HG03378 (cell line): ENCODE results near the gene INAFM1.
A peak's percentile ranks its signal among the peaks of the same experiment; 100 is the strongest.

Experiments
- ATAC-seq: cut with Tn5 transposase; IDR thresholded peaks from one replicate; pipeline ENCODE4 v1.9.1; 2021; ENCODE audit warnings: mild to moderate bottlenecking, moderate library complexity; ENCODE audit not compliant: unreplicated experiment

Gene INAFM1

GRCh38 chr19:47274071-47274890 is at the start of gene INAFM1:
Gene INAFM1, plus strand, starts transcription at chr19:47274885. Its CDS starts 35 bp downstream, at chr19:47274920.
- ATAC-seq = peak; percentile 40

GRCh38 chr19:47225746-47226425 is 48.8 kb upstream of the INAFM1 start:
- no peak for ATAC-seq

- ATAC-seq = peak; percentile 27
Observed at GRCh38 chr19:47226426-47227351, 48.0 kb upstream of the INAFM1 start.

- ATAC-seq = no peak
Observed at GRCh38 chr19:47227352-47228167, 47.1 kb upstream of the INAFM1 start.

GRCh38 chr19:47228168-47228936 is 46.3 kb upstream of the INAFM1 start:
- no peak for ATAC-seq

- no peak for ATAC-seq
Observed at GRCh38 chr19:47228937-47229675, 45.6 kb upstream of the INAFM1 start.

- ATAC-seq = no peak
Observed at GRCh38 chr19:47229676-47230053, 45.0 kb upstream of the INAFM1 start.

- no peak for ATAC-seq
Observed at GRCh38 chr19:47230054-47230920, 44.4 kb upstream of the INAFM1 start.

- ATAC-seq = no peak
Observed at GRCh38 chr19:47230921-47231214, 43.8 kb upstream of the INAFM1 start, which contains the start of gene BBC3. Gene BBC3, minus strand, starts transcription at chr19:47231199. Its CDS starts 2,768 bp downstream, at chr19:47228431.

- ATAC-seq = no peak
Observed at GRCh38 chr19:47231215-47232054, 43.2 kb upstream of the INAFM1 start.

- ATAC-seq = no peak
Observed at GRCh38 chr19:47232422-47233211, 42.1 kb upstream of the INAFM1 start.

- no peak for ATAC-seq
Observed at GRCh38 chr19:47236072-47236675, 38.5 kb upstream of the INAFM1 start.

GRCh38 chr19:47239152-47239551 is 35.5 kb upstream of the INAFM1 start:
- no peak for ATAC-seq

- no peak for ATAC-seq
Observed at GRCh38 chr19:47239610-47240296, 34.9 kb upstream of the INAFM1 start.

GRCh38 chr19:47240556-47240955 is 34.1 kb upstream of the INAFM1 start:
- no peak for ATAC-seq
